ENCODE data around the gene CDC42BPA.

DNA sequence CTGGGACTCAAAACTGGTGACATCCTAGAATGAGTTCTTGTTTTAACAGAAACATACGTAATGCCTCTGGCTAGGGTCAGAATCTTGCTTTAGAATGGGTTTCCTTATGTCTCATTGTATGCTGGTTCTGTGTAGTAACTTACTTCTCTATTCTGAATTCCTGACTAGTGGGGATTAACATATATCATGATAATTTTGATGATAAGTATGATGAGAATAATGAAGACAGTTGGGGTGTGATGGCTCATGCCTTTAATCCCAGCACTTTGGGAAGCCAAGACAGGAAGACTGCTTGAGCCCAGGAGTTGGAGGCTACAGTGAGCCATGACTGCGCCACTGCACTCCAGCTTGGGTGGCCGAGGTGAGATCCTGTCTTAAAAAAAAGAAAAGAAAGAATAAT lies 31.7 kb upstream of the CDC42BPA start:
- TF ChIP-seq POLR2A (IDR thresholded peaks at IDR 0.05; ENCODE audit: low read depth, low read length) (no peak), POLR2AphosphoS5 (IDR thresholded peaks at IDR 0.05; ENCODE audit: low read depth, low read length) (no peak), TAF1 (IDR thresholded peaks at IDR 0.05; ENCODE audit: borderline replicate concordance, low read depth, low read length) (no peak)

All from GM12892 (cell line).